SU-DHL-6 (cell line): ENCODE measurements around the gene PHF23.
"Not testable (repeated sequence)": the region's sequence is repeated elsewhere in the genome, so short reads cannot be mapped to it uniquely, and the experiment has no call there.

ENCODE experiments used
- H2AFZ ChIP-seq: fragments of 200-600 bp; sonication (generic); 2 replicates; pipeline ENCODE4 v1.6.1; 2014; ENCODE audit warnings: low read depth, mild to moderate bottlenecking, moderate library complexity, mixed read lengths, antibody characterized with exemption, low read length; ENCODE audit not compliant: severe bottlenecking
- H3F3A ChIP-seq: fragments of 200-600 bp; shearing (Covaris generic); 2 replicates; pipeline ENCODE4 v1.6.0; 2016; ENCODE audit warnings: antibody characterized with exemption, mild to moderate bottlenecking; ENCODE audit not compliant: insufficient read depth
- H3K27ac ChIP-seq: fragments of 200-600 bp; sonication (generic); 2 replicates; pipeline ENCODE4 v1.5.1; 2016; ENCODE audit warnings: low read depth, mild to moderate bottlenecking, low read length, moderate library complexity, mixed read lengths
- H3K27me3 ChIP-seq: fragments of 200-600 bp; sonication (generic), shearing (Covaris generic); 2 replicates; pipeline ENCODE4 v1.6.0; 2014; ENCODE audit warnings: mild to moderate bottlenecking, low read length
- H3K36me3 ChIP-seq: fragments of 200-600 bp; sonication (generic); 2 replicates; pipeline ENCODE4 v1.6.1; 2014; ENCODE audit warnings: mild to moderate bottlenecking, low read length, mixed read lengths
- H3K4me2 ChIP-seq: fragments of 300-600, 200-600 bp; shearing (Covaris generic), sonication (generic); 2 replicates; pipeline ENCODE4 v1.6.0; 2014; ENCODE audit warnings: low read length, low read depth, mild to moderate bottlenecking; ENCODE audit not compliant: poor library complexity, severe bottlenecking
- H3K4me3 ChIP-seq: fragments of 200-600 bp; sonication (generic); 2 replicates; pipeline ENCODE4 v1.5.1; 2014; ENCODE audit warnings: antibody characterized with exemption, low read length, mild to moderate bottlenecking, mixed read lengths; ENCODE audit not compliant: insufficient read depth, poor library complexity, severe bottlenecking
- H3K79me2 ChIP-seq: fragments of 200-600 bp; sonication (generic); 2 replicates; pipeline ENCODE4 v1.6.1; 2014; ENCODE audit warnings: mild to moderate bottlenecking, low read length, moderate library complexity; ENCODE audit not compliant: insufficient read depth
- H3K9ac ChIP-seq: fragments of 200-600 bp; sonication (generic); 2 replicates; pipeline ENCODE4 v1.7.0; 2014; ENCODE audit warnings: mild to moderate bottlenecking, low read length
- H3K9me2 ChIP-seq: fragments of 200-600 bp; sonication (generic); replicated peaks from 2 replicates; pipeline ENCODE4 v1.6.1; 2014; ENCODE audit warnings: low read length; ENCODE audit not compliant: insufficient read depth
- H3K9me3 ChIP-seq: fragments of 200-600 bp; sonication (generic); 2 replicates; pipeline ENCODE4 v1.6.1; 2014; ENCODE audit warnings: low read length, mixed read lengths; ENCODE audit not compliant: insufficient read depth
- H4K20me1 ChIP-seq: fragments of 200-600 bp; sonication (generic); 2 replicates; pipeline ENCODE4 v1.6.1; 2014; ENCODE audit warnings: low read depth, mild to moderate bottlenecking, antibody characterized with exemption, low read length, moderate library complexity, mixed read lengths
- EZH2phosphoT487 ChIP-seq: fragments of 200-600 bp; sonication (generic), shearing (Covaris generic); conservative IDR thresholded peaks from 2 replicates; pipeline ENCODE4 v1.6.1; 2018; ENCODE audit warnings: mild to moderate bottlenecking, antibody characterized with exemption, low read length, moderate library complexity, mixed read lengths
- TF ChIP-seq, protein P1 (sequence below): fragments of 200-600 bp; sonication (generic); IDR thresholded peaks from one replicate; pipeline ENCODE4 v1.5.1; 2017; ENCODE audit warnings: antibody characterized with exemption, mild to moderate bottlenecking, low read length, moderate library complexity; ENCODE audit not compliant: insufficient read depth, poor library complexity, severe bottlenecking

PHF23 gene

DNA sequence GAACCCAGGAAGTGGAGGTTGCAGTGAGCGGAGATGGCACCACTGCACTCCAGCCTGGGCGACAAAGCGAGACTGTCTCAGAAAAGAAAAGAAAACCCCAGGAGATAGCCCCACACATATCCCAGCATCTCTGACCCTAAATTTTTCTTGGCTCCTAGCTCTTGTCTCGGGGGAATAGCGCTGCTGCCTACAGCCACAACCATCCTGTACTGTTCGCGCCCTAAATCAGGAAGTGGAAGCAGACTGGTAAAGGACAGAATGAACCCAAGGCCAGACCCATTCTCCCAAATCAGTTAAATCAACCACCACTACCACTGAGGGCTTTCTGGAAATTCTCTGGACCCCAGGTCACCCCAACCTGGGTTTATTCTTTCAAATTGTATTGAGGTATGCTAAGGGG lies 10.6 kb upstream of the PHF23 start:
- Histone ChIP-seq H3K79me2 (peaks cover 63% of the 10 kb centered on the region), H3K27me3 (no peaks in the 10 kb centered on the region), H3K4me2 (peak overlapping the region; percentile 77), H3K4me3 (peak overlapping the region; percentile 90), H3K36me3 (peaks cover 4% of the 10 kb centered on the region; the same call in 1 of the 2 replicates), H2AFZ (no peak overlapping the region), H3K9me3 (no peaks in the 10 kb centered on the region), H3K9me2 (no peaks in the 10 kb centered on the region), H3K9ac (peak overlapping the region; percentile 99), H3K27ac (peak overlapping the region; percentile 7; the same call in 1 of the 2 replicates), H3F3A (peaks cover 10% of the 10 kb centered on the region), H4K20me1 (no peaks in the 10 kb centered on the region)
- TF ChIP-seq, protein P1, sequence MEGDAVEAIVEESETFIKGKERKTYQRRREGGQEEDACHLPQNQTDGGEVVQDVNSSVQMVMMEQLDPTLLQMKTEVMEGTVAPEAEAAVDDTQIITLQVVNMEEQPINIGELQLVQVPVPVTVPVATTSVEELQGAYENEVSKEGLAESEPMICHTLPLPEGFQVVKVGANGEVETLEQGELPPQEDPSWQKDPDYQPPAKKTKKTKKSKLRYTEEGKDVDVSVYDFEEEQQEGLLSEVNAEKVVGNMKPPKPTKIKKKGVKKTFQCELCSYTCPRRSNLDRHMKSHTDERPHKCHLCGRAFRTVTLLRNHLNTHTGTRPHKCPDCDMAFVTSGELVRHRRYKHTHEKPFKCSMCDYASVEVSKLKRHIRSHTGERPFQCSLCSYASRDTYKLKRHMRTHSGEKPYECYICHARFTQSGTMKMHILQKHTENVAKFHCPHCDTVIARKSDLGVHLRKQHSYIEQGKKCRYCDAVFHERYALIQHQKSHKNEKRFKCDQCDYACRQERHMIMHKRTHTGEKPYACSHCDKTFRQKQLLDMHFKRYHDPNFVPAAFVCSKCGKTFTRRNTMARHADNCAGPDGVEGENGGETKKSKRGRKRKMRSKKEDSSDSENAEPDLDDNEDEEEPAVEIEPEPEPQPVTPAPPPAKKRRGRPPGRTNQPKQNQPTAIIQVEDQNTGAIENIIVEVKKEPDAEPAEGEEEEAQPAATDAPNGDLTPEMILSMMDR, result no peak
- TF ChIP-seq EZH2phosphoT487, result no peak

DNA sequence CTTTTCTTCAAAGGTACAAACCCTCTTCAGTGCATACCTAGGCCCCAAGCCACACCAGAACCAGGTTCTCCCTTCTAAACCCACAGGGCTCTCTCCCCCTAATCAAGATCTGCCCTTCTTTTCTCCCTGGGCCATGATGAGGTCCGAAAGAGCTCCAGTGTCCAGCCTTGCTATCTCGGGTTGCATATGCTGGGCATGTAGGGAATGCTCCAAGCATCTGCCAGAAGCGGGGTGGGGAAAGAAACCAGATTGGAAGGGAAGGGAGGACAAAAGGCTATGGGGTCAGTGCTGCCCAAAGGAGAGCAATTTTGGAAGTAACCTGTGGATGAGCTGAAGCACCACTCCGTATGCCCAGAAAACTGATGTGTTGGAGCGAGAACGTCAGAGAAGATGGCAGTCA lies 10.0 kb upstream of the PHF23 start:
- peaks cover 63% of the 10 kb centered on the region for H3K79me2 ChIP-seq
- H2AFZ ChIP-seq, result no peak overlapping the region
- TF ChIP-seq, protein P1, result no peak
- no peak for TF ChIP-seq EZH2phosphoT487
- H3K9ac ChIP-seq, result peak overlapping the region; percentile 99
- H3K4me3 ChIP-seq, result no peak overlapping the region
- H3K4me2 ChIP-seq, result peak overlapping the region; percentile 77
- H3F3A ChIP-seq, result peaks cover 15% of the 10 kb centered on the region
- H3K27me3 ChIP-seq, result no peaks in the 10 kb centered on the region
- no peak overlapping the region for H3K27ac ChIP-seq
- no peaks in the 10 kb centered on the region; the same call in 1 of the 2 replicates for H3K36me3 ChIP-seq
- no peaks in the 10 kb centered on the region for H3K9me3 ChIP-seq
- H3K9me2 ChIP-seq, result no peaks in the 10 kb centered on the region
- H4K20me1 ChIP-seq, result no peaks in the 10 kb centered on the region

DNA sequence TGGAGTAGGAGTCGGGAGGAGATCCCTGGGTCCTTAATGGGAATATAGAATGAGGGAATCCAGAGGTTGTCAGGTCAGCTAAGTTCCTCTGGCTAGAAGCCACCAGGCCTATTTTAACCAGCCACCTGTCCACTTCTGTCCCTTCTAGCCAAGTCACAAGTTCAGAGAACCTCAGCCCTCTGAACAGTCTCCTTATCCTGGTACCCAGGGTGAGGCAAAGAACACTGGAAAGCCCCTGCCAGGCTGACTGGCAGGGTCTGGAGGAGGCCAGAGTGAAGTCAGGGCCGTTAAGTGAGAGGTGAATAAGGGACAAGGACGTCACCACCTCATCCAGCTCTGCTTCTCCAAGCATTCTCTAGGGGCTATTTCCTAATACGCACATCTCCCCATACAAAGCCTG lies 9.5 kb upstream of the PHF23 start:
- Histone ChIP-seq H3K27ac (no peak overlapping the region), H3K9ac (0 out of 2 replicates have a peak overlapping the region, but pooled peaks have one; percentile 99)

DNA sequence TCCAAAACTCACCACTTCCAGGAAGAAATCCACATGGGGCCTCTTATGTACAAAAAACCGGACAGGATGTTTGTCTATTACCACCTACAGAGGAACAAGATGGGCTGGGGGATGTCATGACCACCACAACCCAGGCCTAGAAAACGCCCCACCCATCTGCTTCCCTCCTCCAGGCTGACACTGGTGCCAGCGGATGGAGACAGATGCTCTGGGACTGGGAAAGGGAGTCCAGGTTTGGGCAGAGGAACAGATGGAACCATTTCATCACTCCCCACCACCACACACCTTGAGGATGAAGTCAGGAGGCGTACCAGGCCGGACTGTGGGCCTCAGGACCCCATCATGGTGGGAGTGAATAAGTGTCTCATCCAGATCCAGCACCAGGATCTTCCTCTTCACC lies 7.5 kb upstream of the PHF23 start:
- Histone ChIP-seq H3K79me2 (peaks cover 56% of the 10 kb centered on the region), H3F3A (peaks cover 24% of the 10 kb centered on the region), H3K27me3 (no peaks in the 10 kb centered on the region), H3K9me2 (no peaks in the 10 kb centered on the region), H3K36me3 (no peaks in the 10 kb centered on the region; the same call in 1 of the 2 replicates), H3K27ac (no peak overlapping the region), H3K9ac (no peak overlapping the region), H4K20me1 (no peaks in the 10 kb centered on the region), H2AFZ (no peak overlapping the region), H3K9me3 (no peaks in the 10 kb centered on the region), H3K4me3 (no peak overlapping the region), H3K4me2 (no peak overlapping the region)
- TF ChIP-seq EZH2phosphoT487, result no peak
- TF ChIP-seq, protein P1, result no peak

More for the DNA sequence above, 9.5 kb upstream of the PHF23 start:
- Histone ChIP-seq H3K9me3 (no peaks in the 10 kb centered on the region), H2AFZ (no peak overlapping the region), H3K27me3 (no peaks in the 10 kb centered on the region), H3K36me3 (no peaks in the 10 kb centered on the region; the same call in 1 of the 2 replicates), H3F3A (peaks cover 16% of the 10 kb centered on the region), H3K9me2 (no peaks in the 10 kb centered on the region), H4K20me1 (no peaks in the 10 kb centered on the region), H3K79me2 (peaks cover 60% of the 10 kb centered on the region), H3K4me3 (no peak overlapping the region), H3K4me2 (peak overlapping the region; percentile 77)
- TF ChIP-seq EZH2phosphoT487, result no peak

DNA sequence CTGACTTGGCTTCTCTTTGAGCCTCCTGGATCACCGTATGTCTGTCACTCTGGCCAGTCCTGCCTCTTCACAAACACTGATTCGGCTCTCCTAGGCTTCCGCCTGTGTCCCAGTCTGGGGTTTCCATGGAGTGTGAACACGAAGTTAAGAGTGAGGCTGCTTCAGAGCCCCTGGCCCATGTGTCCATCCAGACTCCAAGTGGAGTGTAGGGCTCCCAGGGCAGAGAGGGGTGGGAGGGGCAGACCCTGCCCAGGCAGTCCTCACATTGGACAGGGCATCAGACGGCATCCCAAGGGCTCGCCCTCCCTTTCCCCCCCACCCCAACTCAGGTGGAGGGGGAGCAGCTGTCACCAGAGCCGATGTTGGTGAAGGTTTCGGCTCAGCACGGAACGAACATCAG lies 4.6 kb upstream of the PHF23 start:
- not testable (repeated sequence) for H3K4me3 ChIP-seq, H3K9me3 ChIP-seq, H4K20me1 ChIP-seq, H3K9ac ChIP-seq, H3K9me2 ChIP-seq, H3K27me3 ChIP-seq, H3K4me2 ChIP-seq, H3K27ac ChIP-seq, H3K36me3 ChIP-seq, H2AFZ ChIP-seq
- peaks cover 45% of the 10 kb centered on the region for H3F3A ChIP-seq
- peaks cover 45% of the 10 kb centered on the region for H3K79me2 ChIP-seq
